H1 (cell line): Measurements from ENCODE around the gene NCLN. TPM values are rescaled to one million over a fixed set of nuclear protein-coding genes. Genes with fewer than 3 reads are reported as not detected.

Source experiments
- CTCF ChIA-PET: fragments of 300-600 bp; sonication (Branson Sonifier 250); formaldehyde crosslinking; loops from one replicate; lab custom pipeline; 2021; ENCODE audit not compliant: partially characterized antibody; lab: Charles Lee
- POLR2A ChIA-PET: fragments of 300-600 bp; sonication (Branson Sonifier 250); formaldehyde crosslinking; loops from one replicate; lab custom pipeline; 2021; ENCODE audit warnings: inconsistent platforms; ENCODE audit not compliant: partially characterized antibody; lab: Charles Lee
- DNase-seq, 2 experiments: peaks; one replicate each; pipeline versions ENCODE4 v3.0.0 to v3.0.0-alpha.2; 2010 to 2022; ENCODE audit warnings: low spot score in 2 of 2, low read depth in 1 of 2, mixed read lengths in 1 of 2
- FAIRE-seq: peaks from 2 replicates; lab custom pipeline; 2011; peaks lifted over from hg19 to GRCh38; lab: Jason Lieb, UNC
- H2AFZ ChIP-seq: 2 replicates; pipeline ENCODE4 v1.8.1; 2012; ENCODE audit warnings: low read length, inconsistent platforms
- H2AK5ac ChIP-seq: 2 replicates; pipeline ENCODE4 v1.6.1; 2013; ENCODE audit warnings: low read depth, low read length
- H2BK120ac ChIP-seq: replicated peaks from 2 replicates; pipeline ENCODE3; 2013; ENCODE audit warnings: low read depth, low read length, inconsistent platforms
- H2BK12ac ChIP-seq: 2 replicates; pipeline ENCODE4 v1.6.1; 2013; ENCODE audit warnings: low read depth, low read length
- H2BK15ac ChIP-seq: 2 replicates; pipeline ENCODE4 v1.6.1; 2013; ENCODE audit warnings: low read length
- H2BK20ac ChIP-seq: 2 replicates; pipeline ENCODE4 v1.6.1; 2013; ENCODE audit warnings: low read length
- H2BK5ac ChIP-seq: 2 replicates; pipeline ENCODE4 v1.6.1; 2013; ENCODE audit warnings: low read depth, low read length
- H3K14ac ChIP-seq: 2 replicates; pipeline ENCODE4 v1.6.1; 2013; ENCODE audit warnings: inconsistent platforms; ENCODE audit not compliant: insufficient read length
- H3K18ac ChIP-seq: 2 replicates; pipeline ENCODE4 v1.6.1; 2013; ENCODE audit warnings: low read length; ENCODE audit errors: extremely low read depth
- H3K23ac ChIP-seq: 2 replicates; pipeline ENCODE4 v1.6.1; 2013; ENCODE audit warnings: inconsistent platforms; ENCODE audit not compliant: insufficient read length
- H3K23me2 ChIP-seq: 2 replicates; pipeline ENCODE4 v1.6.1; 2013; ENCODE audit warnings: low read depth, low read length
- H3K27ac ChIP-seq: 2 replicates; pipeline ENCODE4 v1.6.1; 2011; ENCODE audit warnings: low read depth, low read length, inconsistent platforms
- H3K27me3 ChIP-seq, 4 experiments: replicated peaks in 1 of 4; 1 replicate in 1 of 4; 2 replicates in 3 of 4; pipeline versions ENCODE4 v1.6.1 to v1.8.1; 2011 to 2013; ENCODE audit warnings: low read length in 3 of 4, mild to moderate bottlenecking in 3 of 4, inconsistent platforms in 2 of 4, mixed read lengths in 2 of 4, moderate library complexity in 1 of 4; ENCODE audit not compliant: control insufficient read depth in 3 of 4, insufficient read depth in 3 of 4; ENCODE audit errors: extremely low read depth in 1 of 4
- H3K36me3 ChIP-seq, 4 experiments: 2 replicates each; pipeline versions ENCODE4 v1.6.1 to v1.8.1; 2011 to 2013; ENCODE audit warnings: mild to moderate bottlenecking in 4 of 4, low read length in 3 of 4, moderate library complexity in 2 of 4, control low read depth in 1 of 4, inconsistent platforms in 1 of 4; ENCODE audit not compliant: insufficient read depth in 4 of 4, control insufficient read depth in 2 of 4
- H3K4ac ChIP-seq: replicated peaks from 2 replicates; pipeline ENCODE3; 2013; ENCODE audit warnings: low read length, low read depth, mixed read lengths, inconsistent platforms; ENCODE audit not compliant: insufficient read length
- H3K4me1 ChIP-seq, 4 experiments: replicated peaks in 1 of 4; 1 replicate in 1 of 4; 2 replicates in 3 of 4; pipeline versions ENCODE4 v1.6.1 to v1.8.1; 2011 to 2013; ENCODE audit warnings: low read length in 3 of 4, inconsistent platforms in 2 of 4, mixed read lengths in 1 of 4; ENCODE audit not compliant: insufficient read depth in 4 of 4, control insufficient read depth in 3 of 4
- H3K4me2 ChIP-seq, 2 experiments: 2 replicates each; pipeline versions ENCODE4 v1.6.1 to v1.8.1; 2011 to 2013; ENCODE audit warnings: low read depth in 2 of 2, low read length in 2 of 2, control low read depth in 1 of 2, inconsistent platforms in 1 of 2, mild to moderate bottlenecking in 1 of 2; ENCODE audit not compliant: insufficient read depth in 1 of 2
- H3K4me3 ChIP-seq, 4 experiments: fragments of 200-600, 300-600 bp in 1 of 4; sonication (generic), shearing (Covaris generic), sonication (Bioruptor Twin) in 1 of 4; 2 replicates each; pipeline versions ENCODE4 v1.5.1 to v1.8.1; 2011 to 2016; ENCODE audit warnings: low read length in 4 of 4, low read depth in 3 of 4, control low read depth in 2 of 4, inconsistent platforms in 2 of 4, mild to moderate bottlenecking in 2 of 4, mixed read lengths in 1 of 4, moderate library complexity in 1 of 4; ENCODE audit not compliant: insufficient read depth in 2 of 4; ENCODE audit errors: extremely low read depth in 1 of 4
- H3K56ac ChIP-seq: replicated peaks from 2 replicates; pipeline ENCODE3; 2013; ENCODE audit warnings: low read depth, mild to moderate bottlenecking, mixed read lengths, low read length, inconsistent platforms; ENCODE audit not compliant: insufficient read length
- H3K79me1 ChIP-seq: 2 replicates; pipeline ENCODE4 v1.6.1; 2013; ENCODE audit warnings: low read depth, low read length, control low read depth
- H3K79me2 ChIP-seq, 2 experiments: 2 replicates each; pipeline versions ENCODE4 v1.6.1 to v1.8.1; 2012 to 2013; ENCODE audit warnings: low read length in 2 of 2, mild to moderate bottlenecking in 2 of 2, inconsistent platforms in 1 of 2; ENCODE audit not compliant: insufficient read depth in 2 of 2, control insufficient read depth in 1 of 2
- H3K9ac ChIP-seq, 4 experiments: replicated peaks in 1 of 4; 1 replicate in 1 of 4; 2 replicates in 3 of 4; pipeline versions ENCODE4 v1.6.1 to v1.8.1; 2011 to 2013; ENCODE audit warnings: low read depth in 3 of 4, low read length in 3 of 4, control low read depth in 2 of 4, mild to moderate bottlenecking in 2 of 4, moderate library complexity in 2 of 4, inconsistent platforms in 1 of 4; ENCODE audit errors: extremely low read depth in 1 of 4
- H3K9me3 ChIP-seq, 2 experiments: 2 replicates each; pipeline versions ENCODE4 v1.6.1 to v1.8.1; 2012 to 2013; ENCODE audit warnings: mild to moderate bottlenecking in 2 of 2, moderate library complexity in 2 of 2, control low read depth in 1 of 2, inconsistent platforms in 1 of 2, low read depth in 1 of 2, low read length in 1 of 2, mixed read lengths in 1 of 2; ENCODE audit not compliant: insufficient read depth in 2 of 2
- H4K20me1 ChIP-seq, 2 experiments: replicated peaks in 1 of 2; 2 replicates each; pipeline versions ENCODE3 to v1.8.1; 2011 to 2013; ENCODE audit warnings: inconsistent platforms in 2 of 2, low read length in 2 of 2, mild to moderate bottlenecking in 1 of 2; ENCODE audit not compliant: insufficient read depth in 2 of 2, control insufficient read depth in 1 of 2
- H4K5ac ChIP-seq: 2 replicates; pipeline ENCODE4 v1.6.1; 2013; ENCODE audit warnings: low read length, low read depth, mixed read lengths, inconsistent platforms; ENCODE audit not compliant: insufficient read length
- H4K8ac ChIP-seq: 2 replicates; pipeline ENCODE4 v1.8.0; 2013; ENCODE audit warnings: mild to moderate bottlenecking, moderate library complexity, low read length, inconsistent platforms; ENCODE audit not compliant: insufficient read depth; ENCODE audit errors: extremely low read depth
- H4K91ac ChIP-seq: replicated peaks from 2 replicates; pipeline ENCODE3; 2013; ENCODE audit warnings: low read length, mixed read lengths, inconsistent platforms; ENCODE audit not compliant: insufficient read length
- ASH2L ChIP-seq: fragments of 200-600, 300-600 bp; sonication (generic); IDR thresholded peaks from one replicate; pipeline ENCODE4 v1.7.1; 2017; ENCODE audit warnings: low read length
- CREB1 ChIP-seq: IDR thresholded peaks from 2 replicates; pipeline ENCODE4 v1.6.1; 2012; ENCODE audit warnings: inconsistent platforms
- CTBP2 ChIP-seq: IDR thresholded peaks from 2 replicates; pipeline ENCODE4 v1.7.0; 2011; ENCODE audit warnings: borderline replicate concordance, mild to moderate bottlenecking, moderate library complexity, mixed read lengths, low read length; ENCODE audit not compliant: insufficient read depth, insufficient read length
- E2F6 ChIP-seq: IDR thresholded peaks from 2 replicates; pipeline ENCODE4 v1.6.1; 2012; ENCODE audit warnings: inconsistent platforms
- JUND ChIP-seq: IDR thresholded peaks from 2 replicates; pipeline ENCODE4 v1.6.1; 2011; ENCODE audit warnings: mild to moderate bottlenecking, improper control_type of control experiment, low read length
- RAD21 ChIP-seq, 2 experiments: IDR thresholded peaks in 1 of 2; conservative IDR thresholded peaks in 1 of 2; 2 replicates each; pipeline ENCODE4 v1.6.1; 2011; ENCODE audit warnings: low read depth in 2 of 2, low read length in 2 of 2, improper control_type of control experiment in 1 of 2, inconsistent platforms in 1 of 2, mild to moderate bottlenecking in 1 of 2, moderate library complexity in 1 of 2
- RXRA ChIP-seq: IDR thresholded peaks from 2 replicates; pipeline ENCODE4 v1.6.1; 2011; ENCODE audit warnings: low read depth, mild to moderate bottlenecking, low read length, moderate library complexity; ENCODE audit not compliant: insufficient read depth
- SIN3A ChIP-seq, 2 experiments: IDR thresholded peaks in 1 of 2; conservative IDR thresholded peaks in 1 of 2; 2 replicates each; pipeline ENCODE4 v1.6.1; 2011 to 2012; ENCODE audit warnings: low read length in 2 of 2, improper control_type of control experiment in 1 of 2, low read depth in 1 of 2, mild to moderate bottlenecking in 1 of 2
- SIX5 ChIP-seq: IDR thresholded peaks from 2 replicates; pipeline ENCODE4 v1.6.1; 2011; ENCODE audit warnings: mild to moderate bottlenecking, low read depth, low read length
- SP1 ChIP-seq: IDR thresholded peaks from 2 replicates; pipeline ENCODE4 v1.6.1; 2011; ENCODE audit warnings: low read depth, low read length
- TCF12 ChIP-seq: IDR thresholded peaks from 2 replicates; pipeline ENCODE4 v1.6.1; 2011; ENCODE audit warnings: low read depth, mild to moderate bottlenecking, low read length
- WGBS, 2 experiments: shearing (Covaris generic) in 1 of 2; methylation state at CpG; one replicate each; pipeline versions ENCODE4 v1.1.6 to v1.1.7; 2013 to 2015; ENCODE audit warnings: low lambda C conversion rate in 2 of 2, mixed read lengths in 2 of 2, inconsistent platforms in 1 of 2, low coverage in 1 of 2, missing lambda C conversion rate in 1 of 2; ENCODE audit not compliant: insufficient replicate concordance in 2 of 2, insufficient coverage in 1 of 2, insufficient read length in 1 of 2; ENCODE audit errors: extremely low coverage in 1 of 2, missing lambda C conversion rate in 1 of 2; 5-methylcytosine and 5-hydroxymethylcytosine counted together
- polyA plus RNA-seq, 7 experiments: library from polyadenylated mRNA; depleted of rRNA in 3 of 7; stranded (reverse) in 5 of 7; unstranded in 2 of 7; fragments of >200 nt in 5 of 7; fragments of 200-250 nt in 2 of 7; gene quantifications; 1 replicate in 5 of 7; 2 replicates in 1 of 7; 4 replicates in 1 of 7; pipeline versions ENCODE4 v1.2.1 to v1.2.3, GENCODE V29; 2011 to 2013; ENCODE audit warnings: missing spikeins in 2 of 7, mixed read lengths in 2 of 7
- total RNA-seq: library from RNA; stranded (reverse); fragmentation: NEBNext Ultra II Directional; extraction: Animal tissue kit (Norgen Biotek cat#: 25700); gene quantifications from 2 replicates; pipeline ENCODE4 v1.2.1, GENCODE V29; 2021

Gene NCLN
- total and polyA plus RNA-seq, 2 of the 8 experiments (the other 6 are each of a cell fraction or from before 2014, with no cell fraction given): 89.2 to 103 TPM

GRCh38 chr19:3192684-3193083 is 7.0 kb downstream of the NCLN start:
- Histone ChIP-seq H3K4me2 (no peak overlapping the region), H3K36me3 (peaks cover 0 to 9% (median 6%) of the 10 kb centered on the region in 4 experiments; a peak in 3 of 8 replicates), H2BK20ac (no peak overlapping the region), H3K18ac (no peak overlapping the region), H3K9ac (no peak overlapping the region), H4K20me1 (peaks cover 23 to 36% of the 10 kb centered on the region in 2 experiments), H2BK12ac (no peak overlapping the region), H3K23me2 (no peaks in the 10 kb centered on the region), H2AK5ac (no peak overlapping the region), H3K14ac (no peak overlapping the region), H3K9me3 (no peaks in the 10 kb centered on the region), H4K5ac (no peak overlapping the region), H2BK120ac (no peak overlapping the region), H2BK5ac (no peak overlapping the region), H3K56ac (no peak overlapping the region), H3K27me3 (no peaks in the 10 kb centered on the region), H2BK15ac (no peak overlapping the region), H3K27ac (no peak overlapping the region), H4K8ac (no peak overlapping the region), H4K91ac (no peak overlapping the region), H3K79me1 (peaks cover 31% of the 10 kb centered on the region), H3K4ac (no peak overlapping the region), H3K4me1 (peaks cover 0 to 6% (median 3%) of the 10 kb centered on the region in 4 experiments; a peak in 5 of 7 replicates), H3K4me3 (no peak overlapping the region), H3K79me2 (peaks cover 0 to 48% of the 10 kb centered on the region in 2 experiments; a peak in 3 of 4 replicates), H2AFZ (no peak overlapping the region), H3K23ac (no peak overlapping the region)
- 95% methylated on average over 9 of the region's 14 CpGs; no CpG with 5 or more reads in 1 of the 2 experiments for WGBS, 2 experiments
- POLR2A ChIA-PET: no interaction called here
- DNase-seq: no peak
- FAIRE-seq: no peak
- CTCF ChIA-PET: no interaction called here
- TF ChIP-seq ASH2L: no peak
- TF ChIP-seq E2F6: no peak
- no peak for TF ChIP-seq RAD21 (IDR thresholded peaks at IDR 0.05 in 1 of 2, conservative IDR thresholded peaks at IDR 0.05 in 1 of 2; ENCODE audit: low read depth in 2 of 2, low read length in 2 of 2)
- TF ChIP-seq SIX5: no peak
- no peak for TF ChIP-seq JUND
- TF ChIP-seq CREB1: no peak
- no peak for TF ChIP-seq TCF12
- no peak for TF ChIP-seq RXRA
- TF ChIP-seq CTBP2: no peak
- no peak for TF ChIP-seq SIN3A (conservative IDR thresholded peaks at IDR 0.05 in 1 of 2, IDR thresholded peaks at IDR 0.05 in 1 of 2; ENCODE audit: low read depth in 1 of 2, low read length in 2 of 2)
- TF ChIP-seq SP1: no peak
